Left lobe of liver (tissue), 1 donor: ENCODE measurements around the gene SRF. TPM values are rescaled to one million over a fixed set of nuclear protein-coding genes. Genes with fewer than 3 reads are reported as not detected.

ENCODE experiments used
- total RNA-seq: library from RNA; stranded (reverse); gene quantifications from one replicate; pipeline ENCODE4 v1.2.1, GENCODE V29; 2021
- donor health status: DM: no; HTN: yes; CAD: no.

The SRF gene
- total RNA-seq, 1 donor from 2014 or later = 6.7 TPM

Other genes with a start within 250 kb of the SRF start
- gene CNPY3, start 241.8 kb upstream of the SRF start, total RNA-seq = 50.3 TPM
- gene GNMT, start 210.5 kb upstream of the SRF start, total RNA-seq = 467 TPM
- gene PEX6, start 192.1 kb upstream of the SRF start, total RNA-seq = 25.4 TPM
- gene PPP2R5D, start 186.7 kb upstream of the SRF start, total RNA-seq = 14.8 TPM
- gene MEA1, start 157.3 kb upstream of the SRF start, total RNA-seq = 20.2 TPM
- gene KLHDC3, start 157.0 kb upstream of the SRF start, total RNA-seq = 42.5 TPM
- 21.7 TPM for gene RRP36, start 149.6 kb upstream of the SRF start, total RNA-seq
- gene CUL7, start 117.4 kb upstream of the SRF start, total RNA-seq = 8.5 TPM
- 71.8 TPM for gene MRPL2, start 111.8 kb upstream of the SRF start, total RNA-seq
- 141 TPM for gene KLC4, start 111.6 kb upstream of the SRF start, total RNA-seq
- 1.3 TPM for gene PTK7, start 95.0 kb upstream of the SRF start, total RNA-seq
- gene CUL9, start 10.9 kb downstream of the SRF start, total RNA-seq = 18.1 TPM
- gene DNPH1, start 58.2 kb downstream of the SRF start, total RNA-seq = 80.4 TPM
- 2.0 TPM for gene TTBK1, start 72.2 kb downstream of the SRF start, total RNA-seq
- gene SLC22A7, start 127.0 kb downstream of the SRF start, total RNA-seq = 269 TPM
- gene CRIP3, start 137.6 kb downstream of the SRF start, total RNA-seq = 8.4 TPM
- 9.4 TPM for gene ZNF318, start 198.4 kb downstream of the SRF start, total RNA-seq